ENCODE measurements around the gene PDE9A.

Gene PDE9A

GRCh38 chr21:42664614-42665013 lies 11.2 kb downstream of the PDE9A start:
- Histone ChIP-seq H3K27ac (ENCODE audit: low read depth, low read length) (no peak overlapping the region), H4K12ac (ENCODE audit: low read depth, low read length) (no peak overlapping the region), H2AK5ac (ENCODE audit: low read length) (no peak overlapping the region), H3K4ac (ENCODE audit: low read depth, low read length) (no peak overlapping the region), H3K9ac (ENCODE audit: low read length) (no peak overlapping the region), H4K8ac (ENCODE audit: low read depth, low read length) (no peak overlapping the region), H3K4me2 (ENCODE audit: low read length) (no peak overlapping the region), H3K79me1 (ENCODE audit: low read length) (no peaks in the 10 kb centered on the region), H3K79me2 (ENCODE audit: control insufficient read depth, insufficient read depth, low read length, poor library complexity) (no peaks in the 10 kb centered on the region), H3K4me1 (ENCODE audit: control insufficient read depth in 1 of 2, insufficient read depth in 2 of 2, low read length in 2 of 2) (no peaks in the 10 kb centered on the region), H3K9me3 (ENCODE audit: insufficient read depth, low read depth, low read length) (peaks cover 16% of the 10 kb centered on the region), H3K18ac (ENCODE audit: low read length) (no peak overlapping the region), H2BK5ac (ENCODE audit: low read depth, low read length, poor library complexity) (no peak overlapping the region), H2BK12ac (ENCODE audit: low read length) (no peak overlapping the region), H3K23ac (ENCODE audit: low read length) (no peak overlapping the region), H3K27me3 (ENCODE audit: insufficient read depth, low read length) (no peaks in the 10 kb centered on the region), H3K4me3 (ENCODE audit: low read depth, low read length) (no peak overlapping the region), H3K14ac (ENCODE audit: low read length) (no peak overlapping the region), H3K36me3 (ENCODE audit: control insufficient read depth in 1 of 2, insufficient read depth in 2 of 2, low read length in 2 of 2) (peaks cover 8 to 12% of the 10 kb centered on the region in 2 experiments), H2AFZ (ENCODE audit: insufficient read depth, low read length, poor library complexity) (no peak overlapping the region), H4K91ac (ENCODE audit: low read depth, low read length) (no peak overlapping the region), H2BK120ac (ENCODE audit: insufficient read depth, low read length, poor library complexity) (no peak overlapping the region)
- WGBS (ENCODE audit: extremely low coverage, insufficient coverage, insufficient read length) = no CpG with 5 or more reads among the region's 10 CpGs
- DNase-seq = no peak

- H3K27ac ChIP-seq (ENCODE audit: low read depth, low read length) = no peak overlapping the region
- DNase-seq = no peak
- H3K18ac ChIP-seq (ENCODE audit: low read length) = no peak overlapping the region
- H3K9ac ChIP-seq (ENCODE audit: low read length) = no peak overlapping the region
- H4K8ac ChIP-seq (ENCODE audit: low read depth, low read length) = no peak overlapping the region
- peaks cover 16% of the 10 kb centered on the region for H3K9me3 ChIP-seq (ENCODE audit: insufficient read depth, low read depth, low read length)
- no peaks in the 10 kb centered on the region for H3K27me3 ChIP-seq (ENCODE audit: insufficient read depth, low read length)
- no peak overlapping the region for H2BK5ac ChIP-seq (ENCODE audit: low read depth, low read length, poor library complexity)
- H2AFZ ChIP-seq (ENCODE audit: insufficient read depth, low read length, poor library complexity) = no peak overlapping the region
- WGBS (ENCODE audit: extremely low coverage, insufficient coverage, insufficient read length) = no CpG with 5 or more reads among the region's 8 CpGs
- H2BK12ac ChIP-seq (ENCODE audit: low read length) = no peak overlapping the region
- no peak overlapping the region for H4K12ac ChIP-seq (ENCODE audit: low read depth, low read length)
- peaks cover 9 to 14% of the 10 kb centered on the region in 2 experiments for H3K36me3 ChIP-seq (ENCODE audit: control insufficient read depth in 1 of 2, insufficient read depth in 2 of 2, low read length in 2 of 2)
- no peak overlapping the region for H3K4me3 ChIP-seq (ENCODE audit: low read depth, low read length)
- H4K91ac ChIP-seq (ENCODE audit: low read depth, low read length) = no peak overlapping the region
- H3K4ac ChIP-seq (ENCODE audit: low read depth, low read length) = no peak overlapping the region
- H3K79me1 ChIP-seq (ENCODE audit: low read length) = no peaks in the 10 kb centered on the region
- no peak overlapping the region for H2AK5ac ChIP-seq (ENCODE audit: low read length)
- H3K14ac ChIP-seq (ENCODE audit: low read length) = no peak overlapping the region
- H3K23ac ChIP-seq (ENCODE audit: low read length) = no peak overlapping the region
- no peaks in the 10 kb centered on the region for H3K79me2 ChIP-seq (ENCODE audit: control insufficient read depth, insufficient read depth, low read length, poor library complexity)
- H2BK120ac ChIP-seq (ENCODE audit: insufficient read depth, low read length, poor library complexity) = no peak overlapping the region
- H3K4me1 ChIP-seq (ENCODE audit: control insufficient read depth in 1 of 2, insufficient read depth in 2 of 2, low read length in 2 of 2) = no peaks in the 10 kb centered on the region
- no peak overlapping the region for H3K4me2 ChIP-seq (ENCODE audit: low read length)
These were observed 11.6 kb downstream of the PDE9A start for GRCh38 chr21:42665026-42665425.

- WGBS (ENCODE audit: extremely low coverage, insufficient coverage, insufficient read length) = no CpG with 5 or more reads among the region's 13 CpGs
- H3K18ac ChIP-seq (ENCODE audit: low read length) = no peak overlapping the region
- no peaks in the 10 kb centered on the region for H3K4me1 ChIP-seq (ENCODE audit: control insufficient read depth in 1 of 2, insufficient read depth in 2 of 2, low read length in 2 of 2)
- no peak overlapping the region for H2BK120ac ChIP-seq (ENCODE audit: insufficient read depth, low read length, poor library complexity)
- no peaks in the 10 kb centered on the region for H3K27me3 ChIP-seq (ENCODE audit: insufficient read depth, low read length)
- H4K8ac ChIP-seq (ENCODE audit: low read depth, low read length) = no peak overlapping the region
- no peaks in the 10 kb centered on the region for H3K79me2 ChIP-seq (ENCODE audit: control insufficient read depth, insufficient read depth, low read length, poor library complexity)
- H3K14ac ChIP-seq (ENCODE audit: low read length) = no peak overlapping the region
- DNase-seq = no peak
- H3K79me1 ChIP-seq (ENCODE audit: low read length) = no peaks in the 10 kb centered on the region
- H3K27ac ChIP-seq (ENCODE audit: low read depth, low read length) = no peak overlapping the region
- H3K23ac ChIP-seq (ENCODE audit: low read length) = no peak overlapping the region
- peaks cover 9 to 16% of the 10 kb centered on the region in 2 experiments for H3K36me3 ChIP-seq (ENCODE audit: control insufficient read depth in 1 of 2, insufficient read depth in 2 of 2, low read length in 2 of 2)
- no peak overlapping the region for H4K12ac ChIP-seq (ENCODE audit: low read depth, low read length)
- H2BK12ac ChIP-seq (ENCODE audit: low read length) = no peak overlapping the region
- H3K4me2 ChIP-seq (ENCODE audit: low read length) = no peak overlapping the region
- no peak overlapping the region for H2AFZ ChIP-seq (ENCODE audit: insufficient read depth, low read length, poor library complexity)
- H3K9ac ChIP-seq (ENCODE audit: low read length) = no peak overlapping the region
- no peak overlapping the region for H2AK5ac ChIP-seq (ENCODE audit: low read length)
- no peak overlapping the region for H3K4ac ChIP-seq (ENCODE audit: low read depth, low read length)
- no peak overlapping the region for H3K4me3 ChIP-seq (ENCODE audit: low read depth, low read length)
- peaks cover 16% of the 10 kb centered on the region for H3K9me3 ChIP-seq (ENCODE audit: insufficient read depth, low read depth, low read length)
- no peak overlapping the region for H4K91ac ChIP-seq (ENCODE audit: low read depth, low read length)
- no peak overlapping the region for H2BK5ac ChIP-seq (ENCODE audit: low read depth, low read length, poor library complexity)
These were observed 12.1 kb downstream of the PDE9A start for GRCh38 chr21:42665484-42665883.

GRCh38 chr21:42666023-42666747 lies 12.8 kb downstream of the PDE9A start:
- Histone ChIP-seq H3K4me3 (ENCODE audit: low read depth, low read length) (no peak overlapping the region), H3K18ac (ENCODE audit: low read length) (no peak overlapping the region), H3K23ac (ENCODE audit: low read length) (no peak overlapping the region), H2BK120ac (ENCODE audit: insufficient read depth, low read length, poor library complexity) (no peak overlapping the region), H2BK5ac (ENCODE audit: low read depth, low read length, poor library complexity) (no peak overlapping the region), H3K14ac (ENCODE audit: low read length) (no peak overlapping the region), H3K4ac (ENCODE audit: low read depth, low read length) (no peak overlapping the region), H2BK12ac (ENCODE audit: low read length) (no peak overlapping the region), H3K9ac (ENCODE audit: low read length) (no peak overlapping the region), H3K36me3 (ENCODE audit: control insufficient read depth in 1 of 2, insufficient read depth in 2 of 2, low read length in 2 of 2) (peaks cover 9 to 18% of the 10 kb centered on the region in 2 experiments), H4K8ac (ENCODE audit: low read depth, low read length) (no peak overlapping the region), H4K12ac (ENCODE audit: low read depth, low read length) (no peak overlapping the region), H3K79me1 (ENCODE audit: low read length) (no peaks in the 10 kb centered on the region), H3K27ac (ENCODE audit: low read depth, low read length) (no peak overlapping the region), H3K4me1 (ENCODE audit: control insufficient read depth in 1 of 2, insufficient read depth in 2 of 2, low read length in 2 of 2) (no peaks in the 10 kb centered on the region), H3K4me2 (ENCODE audit: low read length) (no peak overlapping the region), H4K91ac (ENCODE audit: low read depth, low read length) (no peak overlapping the region), H3K79me2 (ENCODE audit: control insufficient read depth, insufficient read depth, low read length, poor library complexity) (no peaks in the 10 kb centered on the region), H2AK5ac (ENCODE audit: low read length) (no peak overlapping the region), H2AFZ (ENCODE audit: insufficient read depth, low read length, poor library complexity) (no peak overlapping the region), H3K27me3 (ENCODE audit: insufficient read depth, low read length) (no peaks in the 10 kb centered on the region), H3K9me3 (ENCODE audit: insufficient read depth, low read depth, low read length) (peaks cover 16% of the 10 kb centered on the region)
- peak in 1 of 2 donors; percentile 17 for DNase-seq
- no CpG with 5 or more reads among the region's 30 CpGs for WGBS (ENCODE audit: extremely low coverage, insufficient coverage, insufficient read length)

All from trophoblast cell (in vitro differentiated cells and primary cell).